ENCODE results near the gene RORB.

DNA sequence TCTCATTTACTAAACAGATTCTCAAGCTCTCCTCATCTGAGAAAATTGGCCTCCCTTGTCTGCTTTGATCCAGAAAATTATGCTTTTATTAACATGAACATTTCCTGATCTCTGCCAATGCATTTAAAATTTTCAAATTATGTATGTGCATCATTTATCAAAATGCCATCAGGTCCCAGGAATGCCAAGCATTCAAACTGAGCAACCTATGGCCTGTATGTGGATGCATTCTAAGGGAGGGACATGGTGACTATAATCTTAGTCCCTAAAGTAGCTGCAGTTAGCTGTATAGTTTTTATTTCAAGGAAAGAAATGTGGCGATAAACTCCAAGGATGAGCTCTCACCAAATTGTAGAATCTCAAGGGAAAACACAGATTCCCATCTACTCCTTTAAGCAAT, 9.7 kb upstream of the RORB start:
- TF ChIP-seq, protein P1, sequence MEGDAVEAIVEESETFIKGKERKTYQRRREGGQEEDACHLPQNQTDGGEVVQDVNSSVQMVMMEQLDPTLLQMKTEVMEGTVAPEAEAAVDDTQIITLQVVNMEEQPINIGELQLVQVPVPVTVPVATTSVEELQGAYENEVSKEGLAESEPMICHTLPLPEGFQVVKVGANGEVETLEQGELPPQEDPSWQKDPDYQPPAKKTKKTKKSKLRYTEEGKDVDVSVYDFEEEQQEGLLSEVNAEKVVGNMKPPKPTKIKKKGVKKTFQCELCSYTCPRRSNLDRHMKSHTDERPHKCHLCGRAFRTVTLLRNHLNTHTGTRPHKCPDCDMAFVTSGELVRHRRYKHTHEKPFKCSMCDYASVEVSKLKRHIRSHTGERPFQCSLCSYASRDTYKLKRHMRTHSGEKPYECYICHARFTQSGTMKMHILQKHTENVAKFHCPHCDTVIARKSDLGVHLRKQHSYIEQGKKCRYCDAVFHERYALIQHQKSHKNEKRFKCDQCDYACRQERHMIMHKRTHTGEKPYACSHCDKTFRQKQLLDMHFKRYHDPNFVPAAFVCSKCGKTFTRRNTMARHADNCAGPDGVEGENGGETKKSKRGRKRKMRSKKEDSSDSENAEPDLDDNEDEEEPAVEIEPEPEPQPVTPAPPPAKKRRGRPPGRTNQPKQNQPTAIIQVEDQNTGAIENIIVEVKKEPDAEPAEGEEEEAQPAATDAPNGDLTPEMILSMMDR (IDR thresholded peaks at IDR 0.05), result no peak
- TF ChIP-seq POLR2A (IDR thresholded peaks at IDR 0.05), result no peak

Measured in gastroesophageal sphincter (tissue), 3 donors.